ENCODE measurements around the gene FPR2. TPM values are rescaled to one million over a fixed set of nuclear protein-coding genes. Genes with fewer than 3 reads are reported as not detected.

FPR2 gene
- total and polyA plus RNA-seq, 9 of the 15 experiments (the other 6 are each of a cell fraction or from before 2014, with no cell fraction given) = 0.03 to 0.15 (median 0.07) TPM; not detected in 6

DNA sequence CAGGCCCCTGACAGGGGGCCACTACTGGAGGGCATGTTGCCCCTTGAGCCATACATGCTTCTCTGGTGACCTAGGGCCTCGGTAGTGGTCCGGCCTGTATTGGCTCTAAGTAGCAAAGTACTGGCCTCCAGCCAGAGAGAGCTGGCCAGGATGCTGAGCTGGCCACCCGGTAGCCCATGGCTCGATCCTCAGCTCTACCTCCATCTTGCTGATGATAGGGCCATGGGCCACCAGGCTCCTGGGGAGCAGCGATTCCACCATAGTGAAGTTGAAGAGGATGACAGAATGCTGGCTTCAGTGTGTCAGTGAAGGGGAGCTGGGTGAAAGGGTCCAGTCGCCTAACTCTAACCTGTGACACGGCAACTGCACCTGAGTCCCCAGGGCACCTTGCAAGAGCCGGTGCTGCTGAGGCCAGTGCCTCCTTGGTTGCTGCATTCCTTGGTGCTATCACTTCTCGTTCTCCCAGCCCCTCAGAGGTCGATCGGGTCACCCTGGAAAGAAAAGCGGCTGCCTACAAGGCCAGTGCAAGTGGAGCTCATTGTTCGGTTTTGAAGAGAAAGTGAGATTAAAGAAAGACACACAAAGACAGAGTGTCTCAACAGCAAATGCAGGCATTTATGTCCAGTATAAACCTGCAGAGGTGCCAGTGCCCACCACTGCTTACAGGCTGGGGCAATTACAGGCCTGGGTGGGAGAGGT lies 38.9 kb downstream of the FPR2 start (continued):
- TF ChIP-seq, protein P1, sequence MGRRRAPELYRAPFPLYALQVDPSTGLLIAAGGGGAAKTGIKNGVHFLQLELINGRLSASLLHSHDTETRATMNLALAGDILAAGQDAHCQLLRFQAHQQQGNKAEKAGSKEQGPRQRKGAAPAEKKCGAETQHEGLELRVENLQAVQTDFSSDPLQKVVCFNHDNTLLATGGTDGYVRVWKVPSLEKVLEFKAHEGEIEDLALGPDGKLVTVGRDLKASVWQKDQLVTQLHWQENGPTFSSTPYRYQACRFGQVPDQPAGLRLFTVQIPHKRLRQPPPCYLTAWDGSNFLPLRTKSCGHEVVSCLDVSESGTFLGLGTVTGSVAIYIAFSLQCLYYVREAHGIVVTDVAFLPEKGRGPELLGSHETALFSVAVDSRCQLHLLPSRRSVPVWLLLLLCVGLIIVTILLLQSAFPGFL (CRISPR knock-in tag; IDR thresholded peaks at IDR 0.05) = 0 out of 2 replicates have a peak, but pooled peaks have one; percentile 16
- TF ChIP-seq ZNF212 (CRISPR knock-in tag; IDR thresholded peaks at IDR 0.05) (no peak), ZBTB1 (CRISPR knock-in tag; IDR thresholded peaks at IDR 0.05; ENCODE audit: borderline replicate concordance, low read depth) (no peak), THRAP3 (IDR thresholded peaks at IDR 0.05; ENCODE audit: borderline replicate concordance) (no peak), MAFF (IDR thresholded peaks at IDR 0.05; ENCODE audit: low read length) (no peak), HMG20B (CRISPR knock-in tag; IDR thresholded peaks at IDR 0.05) (no peak), RCOR1 (IDR thresholded peaks at IDR 0.05; ENCODE audit: borderline replicate concordance in 1 of 2, low read depth in 2 of 2, low read length in 2 of 2) (peak in 1 of 2 experiments; percentile 23; a peak in 1 of 4 replicates), KDM1A (IDR thresholded peaks at IDR 0.05) (no peak), BACH1 (tag; IDR thresholded peaks at IDR 0.05) (peak; percentile 62), CCNT2 (IDR thresholded peaks at IDR 0.05; ENCODE audit: borderline replicate concordance, extremely low read depth, insufficient read length, low read depth, low read length) (no peak), WHSC1 (IDR thresholded peaks at IDR 0.05; ENCODE audit: low read length) (no peak), POLR2B (IDR thresholded peaks at IDR 0.05; ENCODE audit: low read depth, partially characterized antibody) (peak; percentile 1), NR4A1 (CRISPR knock-in tag; IDR thresholded peaks at IDR 0.05) (no peak), NR4A1 (tag; IDR thresholded peaks at IDR 0.05) (peak; percentile 5; the same call in 1 of the 2 replicates), CAMTA2 (CRISPR knock-in tag; conservative IDR thresholded peaks at IDR 0.05) (0 out of 2 replicates have a peak, but pooled peaks have one; percentile 28), ZNF197 (CRISPR knock-in tag; IDR thresholded peaks at IDR 0.05; ENCODE audit: low read depth) (peak; percentile 92; the same call in 1 of the 2 replicates), ERF (CRISPR knock-in tag; IDR thresholded peaks at IDR 0.05) (no peak)
- TF ChIP-seq, protein P2, sequence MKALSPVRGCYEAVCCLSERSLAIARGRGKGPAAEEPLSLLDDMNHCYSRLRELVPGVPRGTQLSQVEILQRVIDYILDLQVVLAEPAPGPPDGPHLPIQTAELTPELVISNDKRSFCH (CRISPR knock-in tag; IDR thresholded peaks at IDR 0.05) = no peak
- TF ChIP-seq, protein P2 (tag; IDR thresholded peaks at IDR 0.05) = 0 out of 2 replicates have a peak, but pooled peaks have one; percentile 48
- TF ChIP-seq, protein P3, sequence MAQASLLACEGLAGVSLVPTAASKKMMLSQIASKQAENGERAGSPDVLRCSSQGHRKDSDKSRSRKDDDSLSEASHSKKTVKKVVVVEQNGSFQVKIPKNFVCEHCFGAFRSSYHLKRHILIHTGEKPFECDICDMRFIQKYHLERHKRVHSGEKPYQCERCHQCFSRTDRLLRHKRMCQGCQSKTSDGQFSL (CRISPR knock-in tag; IDR thresholded peaks at IDR 0.05) = no peak
- TF ChIP-seq, protein P3 (tag; IDR thresholded peaks at IDR 0.05) = peak in 1 of 2 experiments; percentile 77; a peak in 2 of 4 replicates
- TF ChIP-seq, protein P4, sequence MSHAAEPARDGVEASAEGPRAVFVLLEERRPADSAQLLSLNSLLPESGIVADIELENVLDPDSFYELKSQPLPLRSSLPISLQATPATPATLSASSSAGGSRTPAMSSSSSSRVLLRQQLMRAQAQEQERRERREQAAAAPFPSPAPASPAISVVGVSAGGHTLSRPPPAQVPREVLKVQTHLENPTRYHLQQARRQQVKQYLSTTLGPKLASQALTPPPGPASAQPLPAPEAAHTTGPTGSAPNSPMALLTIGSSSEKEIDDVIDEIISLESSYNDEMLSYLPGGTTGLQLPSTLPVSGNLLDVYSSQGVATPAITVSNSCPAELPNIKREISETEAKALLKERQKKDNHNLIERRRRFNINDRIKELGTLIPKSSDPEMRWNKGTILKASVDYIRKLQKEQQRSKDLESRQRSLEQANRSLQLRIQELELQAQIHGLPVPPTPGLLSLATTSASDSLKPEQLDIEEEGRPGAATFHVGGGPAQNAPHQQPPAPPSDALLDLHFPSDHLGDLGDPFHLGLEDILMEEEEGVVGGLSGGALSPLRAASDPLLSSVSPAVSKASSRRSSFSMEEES (CRISPR knock-in tag; IDR thresholded peaks at IDR 0.05) = no peak
- TF ChIP-seq, protein P5, sequence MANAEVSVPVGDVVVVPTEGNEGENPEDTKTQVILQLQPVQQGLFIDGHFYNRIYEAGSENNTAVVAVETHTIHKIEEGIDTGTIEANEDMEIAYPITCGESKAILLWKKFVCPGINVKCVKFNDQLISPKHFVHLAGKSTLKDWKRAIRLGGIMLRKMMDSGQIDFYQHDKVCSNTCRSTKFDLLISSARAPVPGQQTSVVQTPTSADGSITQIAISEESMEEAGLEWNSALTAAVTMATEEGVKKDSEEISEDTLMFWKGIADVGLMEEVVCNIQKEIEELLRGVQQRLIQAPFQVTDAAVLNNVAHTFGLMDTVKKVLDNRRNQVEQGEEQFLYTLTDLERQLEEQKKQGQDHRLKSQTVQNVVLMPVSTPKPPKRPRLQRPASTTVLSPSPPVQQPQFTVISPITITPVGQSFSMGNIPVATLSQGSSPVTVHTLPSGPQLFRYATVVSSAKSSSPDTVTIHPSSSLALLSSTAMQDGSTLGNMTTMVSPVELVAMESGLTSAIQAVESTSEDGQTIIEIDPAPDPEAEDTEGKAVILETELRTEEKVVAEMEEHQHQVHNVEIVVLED (CRISPR knock-in tag; IDR thresholded peaks at IDR 0.05) = no peak

All from K562 (cell line).